Measurements from ENCODE around the gene RNF157.

- no peak for TF ChIP-seq EP300 (IDR thresholded peaks at IDR 0.05)
- TF ChIP-seq CTCF (IDR thresholded peaks at IDR 0.05), result no peak
- no peak for TF ChIP-seq POLR2AphosphoS5 (IDR thresholded peaks at IDR 0.05)
These were observed 30.7 kb upstream of the RNF157 start for GRCh38 chr17:76270770-76271668.
